ENCODE measurements around the gene SNW1. TPM values are rescaled to one million over a fixed set of nuclear protein-coding genes. Genes with fewer than 3 reads are reported as not detected.

The SNW1 gene
- total and polyA plus RNA-seq, 2 of the 13 experiments (the other 11 are each of a cell fraction or from before 2014, with no cell fraction given): 23.2 to 65.8 TPM

DNA sequence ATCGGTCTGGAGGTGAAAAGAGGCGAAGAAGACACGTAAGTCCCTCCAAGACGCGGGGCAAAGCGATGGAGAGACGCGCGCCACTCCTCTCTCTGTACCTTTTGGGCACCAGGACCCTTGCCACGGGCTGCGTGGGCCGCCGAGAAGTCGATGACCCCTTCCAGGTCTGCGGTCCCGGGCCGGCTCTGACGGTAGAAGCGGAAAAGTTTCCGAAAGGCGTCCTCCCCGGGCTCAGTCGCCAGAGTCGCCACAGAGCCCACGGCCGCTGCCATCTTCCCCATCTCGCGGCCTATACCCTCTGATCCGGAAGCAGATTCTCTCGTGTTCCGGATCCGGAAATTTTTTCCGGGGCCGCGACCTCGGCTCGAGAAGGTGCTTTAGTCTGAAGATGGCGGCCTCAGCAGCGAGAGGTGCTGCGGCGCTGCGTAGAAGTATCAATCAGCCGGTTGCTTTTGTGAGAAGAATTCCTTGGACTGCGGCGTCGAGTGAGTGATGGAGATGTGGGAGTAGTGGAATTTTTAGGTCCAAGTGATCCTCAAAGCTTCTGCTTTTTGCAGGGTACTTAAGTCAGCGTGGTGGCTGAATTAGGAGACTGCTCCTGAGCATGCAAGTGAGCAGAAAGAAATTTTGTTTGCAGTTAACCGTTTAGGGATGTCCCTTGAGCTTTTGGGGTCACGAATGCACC, 53.1 kb downstream of the SNW1 start, which contains the start of the genes ALKBH1 and SLIRP (continued):
- TF ChIP-seq, protein P1, sequence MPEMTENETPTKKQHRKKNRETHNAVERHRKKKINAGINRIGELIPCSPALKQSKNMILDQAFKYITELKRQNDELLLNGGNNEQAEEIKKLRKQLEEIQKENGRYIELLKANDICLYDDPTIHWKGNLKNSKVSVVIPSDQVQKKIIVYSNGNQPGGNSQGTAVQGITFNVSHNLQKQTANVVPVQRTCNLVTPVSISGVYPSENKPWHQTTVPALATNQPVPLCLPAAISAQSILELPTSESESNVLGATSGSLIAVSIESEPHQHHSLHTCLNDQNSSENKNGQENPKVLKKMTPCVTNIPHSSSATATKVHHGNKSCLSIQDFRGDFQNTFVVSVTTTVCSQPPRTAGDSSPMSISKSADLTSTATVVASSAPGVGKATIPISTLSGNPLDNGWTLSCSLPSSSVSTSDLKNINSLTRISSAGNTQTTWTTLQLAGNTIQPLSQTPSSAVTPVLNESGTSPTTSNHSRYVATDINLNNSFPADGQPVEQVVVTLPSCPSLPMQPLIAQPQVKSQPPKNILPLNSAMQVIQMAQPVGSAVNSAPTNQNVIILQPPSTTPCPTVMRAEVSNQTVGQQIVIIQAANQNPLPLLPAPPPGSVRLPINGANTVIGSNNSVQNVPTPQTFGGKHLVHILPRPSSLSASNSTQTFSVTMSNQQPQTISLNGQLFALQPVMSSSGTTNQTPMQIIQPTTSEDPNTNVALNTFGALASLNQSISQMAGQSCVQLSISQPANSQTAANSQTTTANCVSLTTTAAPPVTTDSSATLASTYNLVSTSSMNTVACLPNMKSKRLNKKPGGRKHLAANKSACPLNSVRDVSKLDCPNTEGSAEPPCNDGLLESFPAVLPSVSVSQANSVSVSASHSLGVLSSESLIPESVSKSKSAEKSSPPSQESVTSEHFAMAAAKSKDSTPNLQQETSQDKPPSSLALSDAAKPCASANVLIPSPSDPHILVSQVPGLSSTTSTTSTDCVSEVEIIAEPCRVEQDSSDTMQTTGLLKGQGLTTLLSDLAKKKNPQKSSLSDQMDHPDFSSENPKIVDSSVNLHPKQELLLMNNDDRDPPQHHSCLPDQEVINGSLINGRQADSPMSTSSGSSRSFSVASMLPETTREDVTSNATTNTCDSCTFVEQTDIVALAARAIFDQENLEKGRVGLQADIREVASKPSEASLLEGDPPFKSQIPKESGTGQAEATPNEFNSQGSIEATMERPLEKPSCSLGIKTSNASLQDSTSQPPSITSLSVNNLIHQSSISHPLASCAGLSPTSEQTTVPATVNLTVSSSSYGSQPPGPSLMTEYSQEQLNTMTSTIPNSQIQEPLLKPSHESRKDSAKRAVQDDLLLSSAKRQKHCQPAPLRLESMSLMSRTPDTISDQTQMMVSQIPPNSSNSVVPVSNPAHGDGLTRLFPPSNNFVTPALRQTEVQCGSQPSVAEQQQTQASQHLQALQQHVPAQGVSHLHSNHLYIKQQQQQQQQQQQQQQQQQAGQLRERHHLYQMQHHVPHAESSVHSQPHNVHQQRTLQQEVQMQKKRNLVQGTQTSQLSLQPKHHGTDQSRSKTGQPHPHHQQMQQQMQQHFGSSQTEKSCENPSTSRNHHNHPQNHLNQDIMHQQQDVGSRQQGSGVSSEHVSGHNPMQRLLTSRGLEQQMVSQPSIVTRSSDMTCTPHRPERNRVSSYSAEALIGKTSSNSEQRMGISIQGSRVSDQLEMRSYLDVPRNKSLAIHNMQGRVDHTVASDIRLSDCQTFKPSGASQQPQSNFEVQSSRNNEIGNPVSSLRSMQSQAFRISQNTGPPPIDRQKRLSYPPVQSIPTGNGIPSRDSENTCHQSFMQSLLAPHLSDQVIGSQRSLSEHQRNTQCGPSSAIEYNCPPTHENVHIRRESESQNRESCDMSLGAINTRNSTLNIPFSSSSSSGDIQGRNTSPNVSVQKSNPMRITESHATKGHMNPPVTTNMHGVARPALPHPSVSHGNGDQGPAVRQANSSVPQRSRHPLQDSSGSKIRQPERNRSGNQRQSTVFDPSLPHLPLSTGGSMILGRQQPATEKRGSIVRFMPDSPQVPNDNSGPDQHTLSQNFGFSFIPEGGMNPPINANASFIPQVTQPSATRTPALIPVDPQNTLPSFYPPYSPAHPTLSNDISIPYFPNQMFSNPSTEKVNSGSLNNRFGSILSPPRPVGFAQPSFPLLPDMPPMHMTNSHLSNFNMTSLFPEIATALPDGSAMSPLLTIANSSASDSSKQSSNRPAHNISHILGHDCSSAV (CRISPR knock-in tag; IDR thresholded peaks at IDR 0.05; ENCODE audit: borderline replicate concordance): no peak
- TF ChIP-seq ZNF143 (CRISPR knock-in tag; IDR thresholded peaks at IDR 0.05) (peak; percentile 68), ELF1 (CRISPR knock-in tag; IDR thresholded peaks at IDR 0.05) (peak; percentile 93), KLF16 (CRISPR knock-in tag; IDR thresholded peaks at IDR 0.05) (peak in 1 of 2 experiments; percentile 82; a peak in 2 of 4 replicates), HOXA9 (CRISPR knock-in tag; IDR thresholded peaks at IDR 0.05; ENCODE audit: borderline replicate concordance) (no peak), MAF1 (CRISPR knock-in tag; IDR thresholded peaks at IDR 0.05; ENCODE audit: borderline replicate concordance) (peak; percentile 65), MED8 (CRISPR knock-in tag; IDR thresholded peaks at IDR 0.05; ENCODE audit: insufficient replicate concordance) (peak; percentile 44), HNF4A (CRISPR knock-in tag; IDR thresholded peaks at IDR 0.05) (peak; percentile 36), CBFB (CRISPR knock-in tag; IDR thresholded peaks at IDR 0.05) (peak; percentile 41; the same call in 1 of the 2 replicates), POLR2AphosphoS2 (IDR thresholded peaks at IDR 0.05; ENCODE audit: low read depth, low read length) (0 out of 2 replicates have a peak, but pooled peaks have one; percentile 64)
- TF ChIP-seq, protein P2, sequence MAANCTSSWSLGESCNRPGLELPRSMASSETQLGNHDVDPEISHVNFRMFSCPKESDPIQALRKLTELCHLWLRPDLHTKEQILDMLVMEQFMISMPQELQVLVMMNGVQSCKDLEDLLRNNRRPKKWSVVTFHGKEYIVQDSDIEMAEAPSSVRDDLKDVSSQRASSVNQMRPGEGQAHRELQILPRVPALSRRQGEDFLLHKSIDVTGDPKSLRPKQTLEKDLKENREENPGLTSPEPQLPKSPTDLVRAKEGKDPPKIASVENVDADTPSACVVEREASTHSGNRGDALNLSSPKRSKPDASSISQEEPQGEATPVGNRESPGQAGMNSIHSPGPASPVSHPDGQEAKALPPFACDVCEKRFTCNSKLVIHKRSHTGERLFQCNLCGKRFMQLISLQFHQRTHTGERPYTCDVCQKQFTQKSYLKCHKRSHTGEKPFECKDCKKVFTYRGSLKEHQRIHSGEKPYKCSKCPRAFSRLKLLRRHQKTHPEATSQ (CRISPR knock-in tag; IDR thresholded peaks at IDR 0.05; ENCODE audit: borderline replicate concordance): peak; percentile 66; the same call in 1 of the 2 replicates
- TF ChIP-seq, protein P3, sequence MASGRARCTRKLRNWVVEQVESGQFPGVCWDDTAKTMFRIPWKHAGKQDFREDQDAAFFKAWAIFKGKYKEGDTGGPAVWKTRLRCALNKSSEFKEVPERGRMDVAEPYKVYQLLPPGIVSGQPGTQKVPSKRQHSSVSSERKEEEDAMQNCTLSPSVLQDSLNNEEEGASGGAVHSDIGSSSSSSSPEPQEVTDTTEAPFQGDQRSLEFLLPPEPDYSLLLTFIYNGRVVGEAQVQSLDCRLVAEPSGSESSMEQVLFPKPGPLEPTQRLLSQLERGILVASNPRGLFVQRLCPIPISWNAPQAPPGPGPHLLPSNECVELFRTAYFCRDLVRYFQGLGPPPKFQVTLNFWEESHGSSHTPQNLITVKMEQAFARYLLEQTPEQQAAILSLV (CRISPR knock-in tag; IDR thresholded peaks at IDR 0.05; ENCODE audit: borderline replicate concordance): peak; percentile 53; the same call in 1 of the 2 replicates
- TF ChIP-seq, protein P4, sequence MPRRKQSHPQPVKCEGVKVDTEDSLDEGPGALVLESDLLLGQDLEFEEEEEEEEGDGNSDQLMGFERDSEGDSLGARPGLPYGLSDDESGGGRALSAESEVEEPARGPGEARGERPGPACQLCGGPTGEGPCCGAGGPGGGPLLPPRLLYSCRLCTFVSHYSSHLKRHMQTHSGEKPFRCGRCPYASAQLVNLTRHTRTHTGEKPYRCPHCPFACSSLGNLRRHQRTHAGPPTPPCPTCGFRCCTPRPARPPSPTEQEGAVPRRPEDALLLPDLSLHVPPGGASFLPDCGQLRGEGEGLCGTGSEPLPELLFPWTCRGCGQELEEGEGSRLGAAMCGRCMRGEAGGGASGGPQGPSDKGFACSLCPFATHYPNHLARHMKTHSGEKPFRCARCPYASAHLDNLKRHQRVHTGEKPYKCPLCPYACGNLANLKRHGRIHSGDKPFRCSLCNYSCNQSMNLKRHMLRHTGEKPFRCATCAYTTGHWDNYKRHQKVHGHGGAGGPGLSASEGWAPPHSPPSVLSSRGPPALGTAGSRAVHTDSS (CRISPR knock-in tag; conservative IDR thresholded peaks at IDR 0.05): no peak
- TF ChIP-seq, protein P5, sequence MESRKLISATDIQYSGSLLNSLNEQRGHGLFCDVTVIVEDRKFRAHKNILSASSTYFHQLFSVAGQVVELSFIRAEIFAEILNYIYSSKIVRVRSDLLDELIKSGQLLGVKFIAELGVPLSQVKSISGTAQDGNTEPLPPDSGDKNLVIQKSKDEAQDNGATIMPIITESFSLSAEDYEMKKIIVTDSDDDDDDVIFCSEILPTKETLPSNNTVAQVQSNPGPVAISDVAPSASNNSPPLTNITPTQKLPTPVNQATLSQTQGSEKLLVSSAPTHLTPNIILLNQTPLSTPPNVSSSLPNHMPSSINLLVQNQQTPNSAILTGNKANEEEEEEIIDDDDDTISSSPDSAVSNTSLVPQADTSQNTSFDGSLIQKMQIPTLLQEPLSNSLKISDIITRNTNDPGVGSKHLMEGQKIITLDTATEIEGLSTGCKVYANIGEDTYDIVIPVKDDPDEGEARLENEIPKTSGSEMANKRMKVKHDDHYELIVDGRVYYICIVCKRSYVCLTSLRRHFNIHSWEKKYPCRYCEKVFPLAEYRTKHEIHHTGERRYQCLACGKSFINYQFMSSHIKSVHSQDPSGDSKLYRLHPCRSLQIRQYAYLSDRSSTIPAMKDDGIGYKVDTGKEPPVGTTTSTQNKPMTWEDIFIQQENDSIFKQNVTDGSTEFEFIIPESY (CRISPR knock-in tag; IDR thresholded peaks at IDR 0.05): no peak
